K562 (cell line): Measurements from ENCODE around the gene C10orf90. TPM values are rescaled to one million over a fixed set of nuclear protein-coding genes. Genes with fewer than 3 reads are reported as not detected.

ENCODE experiments used
- ATAC-seq: fragments of 200-7000 bp; cut with Tn5 transposase; 3 replicates; pipeline ENCODE4 v1.9.1; 2020; ENCODE audit warnings: moderate library complexity
- BruUV-seq: library from RNA; stranded (reverse); fragments of 400-500 nt; replicated peaks from 2 replicates; lab custom pipeline; 2021; lab: Mats Ljungman, UMichigan
- CTCF ChIA-PET: fragments of 300-600 bp; formaldehyde crosslinking; extraction: SDS; loops from one replicate; lab custom pipeline; 2021; ENCODE audit warnings: low intra/inter-chr PET ratio; lab: Yijun Ruan, JAX
- POLR2A ChIA-PET: fragments of 300-600, 350-650 bp; sonication (Branson Sonifier 250); formaldehyde crosslinking; extraction: SDS; loops from one replicate; lab custom pipeline; 2021; ENCODE audit warnings: antibody characterized with exemption, inconsistent platforms; lab: Yijun Ruan, JAX
- DNase-seq, 4 experiments: peaks; one replicate each; pipeline versions ENCODE4 v3.0.0 to v3.0.0-alpha.2; 2011 to 2018; ENCODE audit warnings: low spot score in 3 of 4, mixed read lengths in 3 of 4; ENCODE audit errors: extremely low read depth in 1 of 4
- FAIRE-seq: peaks from 2 replicates; lab custom pipeline; 2011; peaks lifted over from hg19 to GRCh38; lab: Jason Lieb, UNC
- H2AFZ ChIP-seq: 2 replicates; pipeline ENCODE4 v1.6.0; 2011; ENCODE audit warnings: low read depth, low read length, control low read depth, inconsistent platforms
- H3K27ac ChIP-seq: fragments of 200-600 bp; 3 replicates; pipeline ENCODE4 v1.8.0; 2011; ENCODE audit warnings: low read depth, mild to moderate bottlenecking, control low read depth, inconsistent platforms, low read length, moderate library complexity, mixed read lengths; ENCODE audit errors: extremely low read depth
- H3K27me3 ChIP-seq, 2 experiments: fragments of 300-600 bp in 1 of 2; 2 replicates in 1 of 2; 3 replicates in 1 of 2; pipeline versions ENCODE4 v1.6.0 to v1.8.0; 2011; ENCODE audit warnings: inconsistent platforms in 2 of 2, low read length in 2 of 2, mild to moderate bottlenecking in 1 of 2, mixed read lengths in 1 of 2, moderate library complexity in 1 of 2; ENCODE audit not compliant: control insufficient read depth in 2 of 2, insufficient read depth in 2 of 2
- H3K36me3 ChIP-seq: fragments of 300-600 bp; 3 replicates; pipeline ENCODE4 v1.8.0; 2011; ENCODE audit warnings: mild to moderate bottlenecking, low read length, inconsistent platforms; ENCODE audit not compliant: control insufficient read depth, insufficient read depth
- H3K4me1 ChIP-seq, 2 experiments: fragments of 200-600 bp in 1 of 2; replicated peaks in 1 of 2; 2 replicates in 1 of 2; 3 replicates in 1 of 2; pipeline versions ENCODE4 v1.5.1 to v1.8.0; 2011; ENCODE audit warnings: inconsistent platforms in 2 of 2, low read length in 2 of 2, mild to moderate bottlenecking in 1 of 2, mixed read lengths in 1 of 2, moderate library complexity in 1 of 2; ENCODE audit not compliant: control insufficient read depth in 2 of 2, insufficient read depth in 2 of 2
- H3K4me2 ChIP-seq: 2 replicates; pipeline ENCODE4 v1.6.1; 2011; ENCODE audit warnings: low read length, control low read depth, inconsistent platforms, mixed read lengths; ENCODE audit not compliant: insufficient read depth
- H3K4me3 ChIP-seq: fragments of 200-600 bp; sonication (generic), shearing (Covaris generic); 2 replicates; pipeline ENCODE4 v1.5.1; 2016; ENCODE audit warnings: control low read depth, inconsistent platforms
- H3K79me2 ChIP-seq: fragments of 200-600 bp; 3 replicates; pipeline ENCODE4 v1.8.0; 2011; ENCODE audit warnings: low read length, inconsistent platforms; ENCODE audit not compliant: control insufficient read depth, insufficient read depth
- H3K9ac ChIP-seq, 2 experiments: 2 replicates each; pipeline versions ENCODE4 v1.6.0 to v1.6.1; 2011; ENCODE audit warnings: low read depth in 2 of 2, low read length in 2 of 2, control low read depth in 1 of 2, inconsistent platforms in 1 of 2, mild to moderate bottlenecking in 1 of 2, mixed read lengths in 1 of 2; ENCODE audit not compliant: insufficient read depth in 1 of 2
- H3K9me1 ChIP-seq: one replicate; pipeline ENCODE4 v1.6.0; 2011; ENCODE audit warnings: inconsistent platforms, mild to moderate bottlenecking, low read length, moderate library complexity; ENCODE audit not compliant: control insufficient read depth, insufficient read depth
- H3K9me3 ChIP-seq: replicated peaks from 2 replicates; pipeline ENCODE4 v1.5.1; 2011; ENCODE audit warnings: low read depth, low read length, inconsistent platforms; ENCODE audit not compliant: control insufficient read depth, insufficient read depth
- H4K20me1 ChIP-seq: replicated peaks from 2 replicates; pipeline ENCODE4 v1.6.1; 2011; ENCODE audit warnings: low read length, inconsistent platforms, mixed read lengths; ENCODE audit not compliant: control insufficient read depth, insufficient read depth
- BDP1 ChIP-seq: IDR thresholded peaks from 3 replicates; pipeline ENCODE4 v1.6.1; 2011; ENCODE audit not compliant: insufficient read length, insufficient read depth
- CHD1 ChIP-seq: fragments of 200-600 bp; sonication (generic); IDR thresholded peaks from one replicate; pipeline ENCODE4 v1.6.1; 2012; ENCODE audit warnings: mild to moderate bottlenecking, moderate library complexity, low read length, inconsistent platforms
- DIDO1 ChIP-seq: fragments of 450-650 bp; IDR thresholded peaks from 2 replicates; pipeline ENCODE4 v1.6.1; 2016; ENCODE audit warnings: low read depth, missing biosample characterization, missing genetic modification characterization
- E2F1 ChIP-seq: sonication (generic); formaldehyde crosslinking; IDR thresholded peaks from 2 replicates; pipeline ENCODE4 v1.8.1; 2023; ENCODE audit warnings: mild to moderate bottlenecking, missing genetic modification reagents, moderate library complexity
- E2F8 ChIP-seq: fragments of 450-650 bp; IDR thresholded peaks from 2 replicates; pipeline ENCODE4 v1.7.1; 2018; ENCODE audit warnings: mild to moderate bottlenecking, low read depth; ENCODE audit not compliant: partially characterized antibody
- FOXJ3 ChIP-seq: sonication (generic); formaldehyde crosslinking; IDR thresholded peaks from 2 replicates; pipeline ENCODE4 v1.4.0; 2020; ENCODE audit warnings: mild to moderate bottlenecking, missing genetic modification reagents
- NR0B1 ChIP-seq: fragments of 450-650 bp; IDR thresholded peaks from one replicate; pipeline ENCODE4 v1.6.1; 2018; ENCODE audit warnings: mild to moderate bottlenecking, moderate library complexity; ENCODE audit not compliant: partially characterized antibody
- PRPF4 ChIP-seq: fragments of 200-400 bp; formaldehyde crosslinking; IDR thresholded peaks from one replicate; pipeline ENCODE4 v1.6.1; 2017; ENCODE audit warnings: low read length, low read depth, mild to moderate bottlenecking; ENCODE audit not compliant: insufficient read depth, poor library complexity, severe bottlenecking
- SAFB2 ChIP-seq: fragments of 200-400 bp; formaldehyde crosslinking; IDR thresholded peaks from 2 replicates; pipeline ENCODE4 v1.6.1; 2018; ENCODE audit warnings: borderline replicate concordance, low read length, low read depth, moderate library complexity; ENCODE audit not compliant: severe bottlenecking
- ZNF174 ChIP-seq: fragments of 250-450 bp; sonication (Bioruptor Pico); IDR thresholded peaks from 2 replicates; pipeline ENCODE4 v1.4.0; 2020; ENCODE audit warnings: mild to moderate bottlenecking
- ZNF217 ChIP-seq: sonication (generic); formaldehyde crosslinking; IDR thresholded peaks from 2 replicates; pipeline ENCODE4 v1.8.0; 2022; ENCODE audit warnings: mild to moderate bottlenecking, missing genetic modification reagents
- ZNF232 ChIP-seq: sonication (generic); formaldehyde crosslinking; IDR thresholded peaks from 2 replicates; pipeline ENCODE4 v1.8.0; 2022; ENCODE audit warnings: mild to moderate bottlenecking, missing genetic modification reagents
- ZNF274 ChIP-seq: IDR thresholded peaks from 2 replicates; pipeline ENCODE4 v1.6.1; 2011; ENCODE audit warnings: low read depth, mild to moderate bottlenecking, low read length, moderate library complexity, borderline replicate concordance
- ZNF3 ChIP-seq: fragments of 250-450 bp; sonication (Bioruptor Pico); IDR thresholded peaks from 2 replicates; pipeline ENCODE4 v1.5.0; 2021; ENCODE audit warnings: mild to moderate bottlenecking, moderate library complexity
- ZNF586 ChIP-seq: fragments of 450-650 bp; formaldehyde crosslinking; conservative IDR thresholded peaks from 2 replicates; pipeline ENCODE4 v1.4.0; 2020; ENCODE audit warnings: mild to moderate bottlenecking, moderate library complexity
- ZNF79 ChIP-seq: fragments of 250-450 bp; sonication (Bioruptor Pico); IDR thresholded peaks from 2 replicates; pipeline ENCODE4 v1.4.0; 2020; ENCODE audit warnings: low read depth, mild to moderate bottlenecking, moderate library complexity
- WGBS: fragments of 100-300 bp; shearing (Covaris generic); methylation state at CpG from one replicate; pipeline ENCODE4 v1.1.6; 2016; ENCODE audit warnings: low coverage, mixed read lengths; ENCODE audit not compliant: insufficient coverage; ENCODE audit errors: missing lambda C conversion rate; 5-methylcytosine and 5-hydroxymethylcytosine counted together
- in situ Hi-C: fragments of 300-500 bp; cut with MboI; formaldehyde crosslinking; loops from 4 replicates; pipeline ENCODE4 v1.15.0; 2018; ENCODE audit warnings: inconsistent platforms, mixed read lengths
- intact Hi-C: fragments of 100-400 bp; cut with micrococcal nuclease; formaldehyde crosslinking; loops from 2 replicates; pipeline ENCODE4 v1.14.2; 2022
- polyA plus RNA-seq, 8 experiments: library from polyadenylated mRNA; depleted of rRNA in 4 of 8; stranded (reverse) in 5 of 8; unstranded in 3 of 8; fragments of >200 nt; fragmentation: Nextera tagmentation in 2 of 8; fragmentation: Illumina TruSeq in 1 of 8; extraction: Ambion mirVana in 2 of 8; extraction: Trizol in 1 of 8; gene quantifications; 2 replicates each; pipeline versions ENCODE4 v1.2.1 to v1.2.3, GENCODE V29; 2011 to 2014; ENCODE audit warnings: inconsistent platforms in 1 of 8, missing spikeins in 1 of 8
- total RNA-seq, 7 experiments: library from RNA; depleted of rRNA in 6 of 7; stranded (reverse); fragments of >200 nt in 6 of 7; fragmentation: Illumina TruSeq in 2 of 7; extraction: Trizol in 2 of 7; gene quantifications; 2 replicates each; pipeline versions ENCODE4 v1.2.1 to v1.2.3, GENCODE V29; 2011 to 2021; ENCODE audit warnings: low replicate concordance in 1 of 7
- TF ChIP-seq, protein P1 (sequence below): conservative IDR thresholded peaks from 2 replicates; pipeline ENCODE4 v1.6.1; 2011; ENCODE audit warnings: low read depth, mild to moderate bottlenecking, low read length; ENCODE audit not compliant: control insufficient read depth

C10orf90 gene
- total and polyA plus RNA-seq, 9 of the 15 experiments (the other 6 are each of a cell fraction or from before 2014, with no cell fraction given): not detected

- Histone ChIP-seq H3K4me2 (no peak overlapping the region), H3K9me3 (no peaks in the 10 kb centered on the region), H3K9me1 (no peaks in the 10 kb centered on the region), H3K4me3 (no peak overlapping the region), H3K36me3 (no peaks in the 10 kb centered on the region), H3K4me1 (no peaks in the 10 kb centered on the region), H3K9ac (no peak overlapping the region), H2AFZ (no peak overlapping the region), H3K79me2 (no peaks in the 10 kb centered on the region), H3K27ac (no peak overlapping the region), H4K20me1 (no peaks in the 10 kb centered on the region), H3K27me3 (no peaks in the 10 kb centered on the region)
- BruUV-seq: no TSS peak
- intact Hi-C loops (no loop called here), in situ Hi-C loops (no loop called here)
- ATAC-seq (no peak), FAIRE-seq (no peak), DNase-seq (no peak)
- CTCF ChIA-PET: no interaction called here
- POLR2A ChIA-PET: no interaction called here
- WGBS: 0% methylated on average over 2 of the region's 6 CpGs
- TF ChIP-seq ZNF79: no peak
- TF ChIP-seq BDP1: no peak
- no peak for TF ChIP-seq ZNF3 (CRISPR knock-in tag)
- no peak for TF ChIP-seq E2F1
- no peak for TF ChIP-seq FOXJ3 (CRISPR knock-in tag)
- no peak for TF ChIP-seq ZNF274
- TF ChIP-seq ZNF174 (CRISPR knock-in tag): no peak
- TF ChIP-seq ZNF586 (CRISPR knock-in tag): no peak
- no peak for TF ChIP-seq PRPF4
- TF ChIP-seq NR0B1: no peak
- TF ChIP-seq, protein P1, sequence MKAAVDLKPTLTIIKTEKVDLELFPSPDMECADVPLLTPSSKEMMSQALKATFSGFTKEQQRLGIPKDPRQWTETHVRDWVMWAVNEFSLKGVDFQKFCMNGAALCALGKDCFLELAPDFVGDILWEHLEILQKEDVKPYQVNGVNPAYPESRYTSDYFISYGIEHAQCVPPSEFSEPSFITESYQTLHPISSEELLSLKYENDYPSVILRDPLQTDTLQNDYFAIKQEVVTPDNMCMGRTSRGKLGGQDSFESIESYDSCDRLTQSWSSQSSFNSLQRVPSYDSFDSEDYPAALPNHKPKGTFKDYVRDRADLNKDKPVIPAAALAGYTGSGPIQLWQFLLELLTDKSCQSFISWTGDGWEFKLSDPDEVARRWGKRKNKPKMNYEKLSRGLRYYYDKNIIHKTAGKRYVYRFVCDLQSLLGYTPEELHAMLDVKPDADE: no peak
- no peak for TF ChIP-seq CHD1
- no peak for TF ChIP-seq ZNF232 (CRISPR knock-in tag)
- TF ChIP-seq E2F8: no peak
- TF ChIP-seq ZNF217 (CRISPR knock-in tag): no peak
- no peak for TF ChIP-seq DIDO1 (tag)
- no peak for TF ChIP-seq SAFB2
These were observed 146.0 kb downstream of the C10orf90 start for GRCh38 chr10:126524526-126524925.
